Measurements from ENCODE around the gene ACAP1.
"Not testable (repeated sequence)": the region's sequence is repeated elsewhere in the genome, so short reads cannot be mapped to it uniquely, and the experiment has no call there.

Gene ACAP1

DNA sequence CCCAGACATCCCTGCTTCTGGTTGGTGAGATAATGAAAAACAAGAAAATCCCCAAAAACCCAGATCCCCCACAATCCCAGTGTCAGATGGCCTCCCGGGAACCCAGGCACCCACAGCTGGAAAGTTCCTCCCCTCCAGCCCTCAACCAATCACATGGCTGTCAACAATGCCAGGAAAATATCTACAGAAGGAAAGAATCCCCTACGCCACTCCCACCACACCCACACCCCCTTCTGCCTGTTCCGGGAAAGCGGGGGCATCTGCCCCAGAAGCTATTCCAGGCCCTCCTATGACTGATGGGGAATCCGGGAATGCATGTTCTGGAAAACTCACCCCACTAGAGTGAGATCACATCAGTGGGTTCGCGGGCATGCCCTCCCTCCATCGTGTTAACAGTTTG, 20.4 kb downstream of the ACAP1 start:
- DNase-seq, result no peak

DNA sequence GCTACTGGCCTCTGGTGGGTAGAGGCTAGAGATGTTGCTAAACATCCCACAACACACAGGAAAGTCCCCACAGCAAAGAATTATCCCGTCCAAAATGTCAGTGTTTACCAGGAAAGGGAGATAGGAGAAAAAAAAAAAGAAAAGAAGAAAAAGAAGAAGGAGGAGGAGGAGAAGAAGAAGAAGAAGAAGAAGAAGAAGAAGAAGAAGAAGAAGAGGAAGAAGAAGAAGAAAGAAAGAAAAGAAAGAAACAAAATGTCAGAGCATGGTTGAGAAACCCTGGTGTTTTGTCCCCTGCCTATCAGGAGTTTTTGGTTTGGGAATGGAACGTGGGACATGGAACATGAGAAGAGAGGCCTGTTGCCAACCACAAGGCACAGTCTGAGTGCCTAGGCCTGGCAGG, 21.1 kb downstream of the ACAP1 start:
- DNase-seq, result no peak

DNA sequence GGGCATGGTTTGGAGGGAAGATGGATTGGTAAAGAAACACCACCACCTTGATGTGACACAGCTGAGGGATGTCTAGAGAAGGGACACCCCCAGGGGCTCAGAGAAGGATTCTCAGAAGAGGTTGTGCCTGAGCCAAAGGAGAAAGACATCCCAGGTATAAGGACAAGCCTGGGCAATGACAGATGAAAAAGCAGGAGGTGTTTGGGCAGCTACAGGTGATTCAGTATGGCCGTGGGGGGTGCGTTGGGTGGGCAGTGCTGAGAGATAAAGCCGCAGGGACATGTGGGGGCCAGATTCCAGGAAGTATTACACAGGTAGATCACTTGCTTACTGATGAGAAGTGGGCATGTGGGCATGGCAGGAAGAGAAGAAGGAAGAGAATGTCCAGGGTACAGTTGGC, 25.6 kb downstream of the ACAP1 start:
- DNase-seq, result no peak

DNA sequence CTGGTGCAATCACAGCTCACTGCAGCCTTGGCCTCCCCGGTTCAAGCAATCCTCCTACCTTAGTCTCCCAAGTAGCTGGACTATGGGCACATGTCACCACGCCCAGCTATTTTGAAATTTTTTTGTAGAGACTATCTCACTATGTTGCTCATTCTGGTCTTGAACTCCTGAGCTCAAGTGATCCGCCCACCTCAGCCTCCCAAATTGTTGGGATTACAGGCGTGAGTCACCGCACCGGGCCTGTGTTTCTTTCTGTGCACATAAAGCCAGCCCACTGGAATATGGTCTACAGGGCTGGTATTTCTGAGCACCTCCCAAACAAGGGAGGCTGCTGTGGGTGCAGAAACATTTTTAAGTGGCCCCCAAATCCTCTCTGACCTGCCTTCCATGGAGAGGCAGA, 27.0 kb downstream of the ACAP1 start:
- no peak for DNase-seq

DNA sequence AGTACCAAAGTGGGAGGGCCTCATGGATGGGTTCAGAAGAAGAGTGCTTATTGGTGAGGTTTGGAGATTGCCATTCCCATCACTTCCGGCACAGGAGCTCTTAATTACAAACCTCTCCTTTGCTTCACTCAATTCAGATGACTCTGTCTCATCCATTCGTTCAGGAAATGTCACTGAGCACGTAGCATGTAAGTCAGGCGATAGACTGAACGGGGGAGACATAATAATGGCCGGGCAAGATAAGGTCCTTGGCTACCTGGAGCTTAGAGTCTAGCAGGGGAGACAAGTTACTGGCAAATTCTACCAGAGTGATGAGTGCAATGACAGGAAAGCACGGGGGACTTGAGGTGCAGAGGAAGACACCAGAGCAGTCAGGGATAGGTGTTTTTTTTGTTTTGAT, 29.6 kb downstream of the ACAP1 start:
- DNase-seq, result not testable (repeated sequence)

DNA sequence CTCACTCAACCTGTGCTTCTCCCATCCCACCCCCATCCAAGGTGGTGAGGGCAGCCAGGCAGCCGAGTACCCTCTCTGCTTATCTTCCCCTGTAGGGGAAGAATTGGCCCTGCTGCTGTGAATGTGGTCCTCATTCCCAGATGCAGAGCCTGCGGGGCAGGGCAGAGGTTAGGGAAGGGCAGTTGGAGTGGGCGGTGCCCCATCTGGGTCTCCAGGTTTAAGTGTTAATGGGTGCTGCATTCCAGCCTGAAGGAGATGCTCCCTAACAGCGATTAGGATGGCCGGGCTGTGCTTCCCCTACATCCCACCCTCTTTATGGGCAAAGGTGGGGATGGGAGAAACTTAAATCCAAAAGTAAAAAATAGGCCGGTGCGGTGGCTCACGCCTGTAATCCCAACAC, 30.8 kb downstream of the ACAP1 start:
- no peak for DNase-seq

DNA sequence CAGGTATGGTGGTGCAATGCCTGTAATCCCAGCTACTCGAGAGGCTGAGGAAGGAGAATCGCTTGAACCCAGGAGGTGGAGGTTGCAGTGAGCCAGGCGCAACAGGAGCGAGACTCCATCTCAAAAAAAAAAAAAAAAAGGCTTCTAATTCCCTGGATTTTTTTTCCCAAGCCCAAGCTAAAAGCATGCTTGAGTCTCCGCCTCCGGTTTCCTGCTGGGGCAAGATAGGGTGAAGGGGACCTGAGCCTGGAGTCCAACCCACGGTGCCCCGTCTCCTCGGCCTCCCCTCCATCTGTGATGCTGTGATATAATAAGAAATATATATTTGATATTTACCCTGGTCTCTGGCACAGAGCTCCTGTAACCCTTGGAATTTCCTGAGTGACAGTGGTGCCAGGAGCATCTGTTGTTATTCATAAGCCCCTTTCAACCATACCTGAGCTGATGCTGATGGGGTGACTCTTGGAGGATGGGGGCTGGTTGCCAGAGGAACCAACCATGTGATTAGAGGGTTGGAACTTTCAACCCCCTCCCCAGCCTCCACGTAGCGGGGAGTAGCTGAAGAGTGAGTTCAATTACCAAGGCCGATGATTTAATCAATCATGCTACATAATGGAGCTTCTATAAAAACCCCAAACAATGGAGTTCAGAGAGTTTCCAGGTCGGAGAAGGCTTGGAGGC, 31.7 kb downstream of the ACAP1 start:
- DNase-seq, result no peak

DNA sequence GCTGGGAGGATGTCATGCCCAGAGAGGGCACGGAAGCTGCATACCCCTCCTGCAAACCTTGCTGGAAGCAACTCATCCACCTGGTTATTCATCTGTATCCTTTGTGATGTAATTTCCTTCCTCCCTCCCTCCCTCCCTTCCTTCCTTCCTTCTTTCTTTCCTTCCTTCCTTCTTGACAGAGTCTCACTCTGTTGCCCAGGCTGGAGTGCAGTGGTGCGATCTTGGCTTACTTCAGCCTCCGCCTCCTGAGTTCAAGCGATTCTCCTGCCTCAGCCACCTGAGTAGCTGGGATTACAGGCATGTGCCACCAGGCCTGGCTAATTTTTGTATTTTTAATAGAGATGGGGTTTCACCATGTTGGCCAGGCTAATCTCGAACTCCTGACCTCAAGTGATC, 32.3 kb downstream of the ACAP1 start:
- not testable (repeated sequence) for DNase-seq

DNA sequence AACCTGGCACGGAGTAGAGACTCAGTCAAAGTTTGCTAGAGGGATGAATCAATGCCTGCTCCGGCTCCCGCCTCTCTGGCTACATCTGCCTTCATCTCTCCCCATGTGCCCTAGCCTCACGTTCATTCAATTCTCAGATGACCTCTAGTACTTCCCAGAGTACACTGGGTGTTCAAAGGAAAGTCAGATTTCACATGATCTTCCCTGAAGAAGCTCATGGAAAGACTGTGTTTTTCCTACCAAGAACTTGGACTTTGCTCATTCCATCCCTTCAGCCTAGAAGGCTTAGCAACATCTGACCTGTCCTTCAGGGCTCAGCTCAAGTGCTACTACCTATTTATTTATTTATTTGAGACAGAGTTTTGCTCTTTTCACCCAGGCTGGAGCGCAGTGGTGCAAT, 33.5 kb downstream of the ACAP1 start:
- DNase-seq, result no peak

DNA sequence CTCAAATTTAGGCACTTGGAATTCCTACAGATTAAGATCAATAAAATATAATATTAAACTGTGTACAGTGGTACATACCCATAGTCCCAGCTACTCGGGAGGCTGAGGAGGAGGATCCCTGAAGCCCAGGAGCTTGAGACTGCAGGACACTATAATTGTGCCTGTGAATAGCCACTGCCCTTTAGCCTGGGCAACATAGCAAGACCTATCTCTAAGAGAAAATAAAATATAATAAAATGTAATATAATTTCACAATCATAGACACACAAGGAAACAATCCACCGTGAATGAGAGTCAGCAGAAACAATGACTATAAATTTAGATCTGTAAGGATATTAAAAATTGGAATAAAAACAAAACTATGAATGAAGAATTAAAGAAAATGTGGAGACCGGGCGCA, 34.5 kb downstream of the ACAP1 start:
- no peak for DNase-seq

DNA sequence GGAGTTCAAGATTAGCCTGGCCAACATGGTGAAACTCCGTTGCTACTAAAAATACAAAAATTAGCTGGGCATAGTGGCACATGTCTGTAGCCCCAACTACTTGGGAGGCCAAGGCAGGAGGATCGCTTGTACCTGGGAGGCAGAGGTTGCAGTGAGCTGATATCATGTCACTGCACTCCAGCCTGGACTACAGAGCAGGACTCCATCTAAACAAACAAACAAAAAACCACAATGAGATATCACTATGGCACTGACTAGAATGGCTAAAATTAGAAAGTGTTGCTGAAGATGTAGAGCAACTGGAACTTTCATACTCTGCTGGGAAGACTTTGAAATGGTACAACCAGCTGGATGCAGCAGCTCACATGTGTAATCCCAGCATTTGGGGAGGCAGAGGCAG, 38.0 kb downstream of the ACAP1 start:
- no peak for DNase-seq

DNA sequence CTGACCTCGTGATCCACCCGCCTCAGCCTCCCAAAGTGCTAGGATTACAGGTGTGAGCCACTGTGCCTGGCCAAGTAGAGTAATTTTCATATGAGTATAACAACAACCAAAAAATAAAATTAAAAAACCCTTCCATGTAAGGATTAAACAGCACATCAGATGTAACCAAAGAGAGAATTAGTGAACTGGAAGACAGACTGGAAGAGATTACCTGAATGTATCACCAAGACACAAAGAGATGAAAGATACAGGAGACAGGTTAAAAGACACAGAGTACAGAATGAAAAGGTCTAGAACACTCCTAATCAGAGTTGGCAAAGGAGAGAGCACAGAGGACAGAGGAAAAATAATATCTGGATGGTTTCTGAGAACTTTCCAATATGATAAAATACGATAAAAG, 42.8 kb downstream of the ACAP1 start:
- no peak for DNase-seq

DNA sequence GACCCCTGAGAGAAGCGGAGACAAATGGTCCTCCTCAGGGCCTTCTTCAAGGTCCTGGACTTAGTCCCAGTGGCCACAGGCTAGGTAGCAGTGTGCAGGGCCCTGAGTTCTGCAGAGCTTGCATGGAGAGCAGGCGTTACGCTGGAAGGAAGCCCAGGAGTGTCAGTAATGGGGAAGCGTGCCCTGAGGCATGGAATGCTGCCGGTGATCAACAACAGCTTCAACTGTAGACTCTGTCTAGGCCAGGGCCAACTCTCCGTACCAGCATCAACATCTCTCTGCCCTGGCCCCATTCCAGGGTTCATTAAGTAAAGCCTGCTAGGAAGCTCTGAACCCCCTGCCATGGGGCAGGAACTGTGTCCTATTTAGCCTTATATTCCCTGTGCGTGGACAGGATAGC, 44.0 kb downstream of the ACAP1 start:
- no peak for DNase-seq

DNA sequence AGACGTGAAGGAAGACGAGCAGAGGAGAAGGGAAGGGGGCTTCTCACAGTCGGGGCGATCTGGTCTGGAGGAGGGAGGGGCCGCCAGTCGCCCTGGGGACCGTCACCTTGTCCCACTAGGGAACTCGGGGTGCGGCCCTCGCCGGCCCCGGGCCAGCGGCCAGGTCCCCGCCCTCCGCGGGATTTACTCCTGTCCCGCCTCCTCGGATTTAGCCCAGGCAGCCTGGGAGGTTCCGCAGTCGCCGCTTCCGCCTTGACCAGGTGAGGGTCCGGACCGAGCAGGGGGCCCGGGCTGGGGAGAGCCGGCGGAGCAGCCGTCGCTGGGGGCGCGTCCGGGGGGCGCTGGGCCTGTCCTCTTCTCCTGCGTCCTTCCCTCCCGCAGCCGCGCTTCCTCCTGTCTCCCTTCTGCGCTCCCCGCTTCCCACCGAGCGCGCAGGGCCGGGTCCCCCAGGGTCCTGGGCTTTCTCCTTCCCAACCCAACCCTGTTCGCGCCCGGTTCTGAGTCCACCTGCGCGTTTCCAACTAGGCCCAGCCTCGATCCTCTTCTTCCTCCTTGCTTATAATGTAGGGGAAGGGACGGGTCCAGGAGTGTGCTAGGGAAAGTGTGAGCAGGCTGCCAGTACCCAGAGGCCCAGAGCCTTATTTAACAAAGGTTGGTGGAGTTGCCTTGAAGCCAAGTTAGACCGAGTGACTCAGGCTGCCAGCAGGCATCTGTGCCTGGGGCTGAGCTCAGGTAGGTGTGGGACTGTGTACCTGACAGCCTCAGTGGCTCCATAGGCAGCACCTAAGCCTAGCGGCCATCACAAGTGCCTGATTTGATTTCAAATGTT, 44.7 kb downstream of the ACAP1 start, which contains the start of gene TNK1:
TSS of gene TNK1 (plus strand) at position 235 of the 829 bp plus-strand sequence. CDS start 1,838 bp downstream, outside the sequence.
- no peak for DNase-seq

DNA sequence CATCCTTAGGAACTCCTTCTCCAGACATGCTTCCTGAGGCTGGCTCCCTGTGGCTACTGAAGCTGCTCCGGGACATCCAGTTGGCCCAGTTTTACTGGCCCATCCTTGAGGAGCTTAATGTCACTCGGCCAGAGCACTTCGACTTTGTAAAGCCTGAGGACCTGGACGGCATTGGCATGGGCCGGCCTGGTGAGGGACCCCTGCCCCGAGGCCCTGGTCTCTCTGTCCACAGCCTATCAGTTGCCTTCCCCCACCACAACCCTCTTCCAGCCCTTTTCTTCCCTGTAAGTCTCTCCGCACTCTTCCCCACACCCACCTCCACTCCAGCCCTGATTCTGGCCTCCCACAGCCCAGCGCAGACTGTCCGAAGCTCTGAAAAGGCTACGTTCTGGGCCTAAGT, 46.6 kb downstream of the ACAP1 start:
- DNase-seq, result no peak

DNA sequence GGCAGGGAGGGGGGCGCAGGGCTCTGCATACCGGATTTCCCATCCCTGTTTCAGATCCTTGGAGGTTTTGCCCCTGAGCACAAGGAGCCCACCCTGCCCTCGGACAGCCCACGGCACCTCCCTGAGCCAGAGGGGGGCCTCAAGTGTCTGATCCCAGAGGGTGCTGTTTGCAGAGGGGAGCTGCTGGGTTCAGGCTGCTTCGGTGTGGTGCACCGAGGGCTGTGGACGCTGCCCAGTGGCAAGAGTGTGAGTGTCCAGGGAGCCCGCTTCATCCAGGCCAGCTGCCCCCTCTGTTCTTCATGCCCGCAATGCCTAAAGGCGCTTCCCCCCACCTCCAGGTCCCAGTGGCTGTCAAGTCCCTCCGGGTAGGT, 47.0 kb downstream of the ACAP1 start:
- no peak for DNase-seq

DNA sequence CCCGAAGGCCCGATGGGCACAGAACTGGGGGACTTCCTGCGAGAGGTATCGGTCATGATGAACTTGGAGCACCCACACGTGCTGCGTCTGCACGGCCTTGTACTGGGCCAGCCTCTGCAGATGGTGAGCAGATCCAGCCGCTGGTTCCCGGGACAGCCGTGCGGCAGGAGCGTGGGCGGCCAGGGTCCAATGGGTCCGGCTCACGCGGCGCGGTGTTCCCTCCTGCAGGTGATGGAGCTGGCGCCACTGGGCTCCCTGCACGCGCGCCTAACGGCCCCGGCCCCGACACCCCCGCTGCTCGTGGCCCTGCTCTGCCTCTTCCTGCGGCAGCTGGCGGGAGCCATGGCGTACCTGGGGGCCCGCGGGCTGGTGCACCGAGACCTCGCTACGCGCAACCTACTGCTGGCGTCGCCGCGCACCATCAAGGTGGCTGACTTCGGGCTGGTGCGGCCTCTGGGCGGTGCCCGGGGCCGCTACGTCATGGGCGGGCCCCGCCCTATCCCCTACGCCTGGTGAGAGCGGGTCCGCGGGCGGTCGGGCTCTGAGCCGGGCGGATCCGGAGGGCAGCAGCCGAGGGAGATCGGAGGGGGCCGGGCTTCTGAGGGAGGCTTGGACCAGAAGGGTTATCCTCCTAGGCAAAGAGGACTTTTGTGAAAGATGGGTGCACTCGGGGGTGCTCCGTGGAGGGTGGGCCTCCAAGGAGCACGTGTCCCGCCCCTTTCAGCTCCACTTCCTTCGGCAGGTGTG, 47.6 kb downstream of the ACAP1 start:
- DNase-seq, result peak; percentile 62 to 82 (median 76)

DNA sequence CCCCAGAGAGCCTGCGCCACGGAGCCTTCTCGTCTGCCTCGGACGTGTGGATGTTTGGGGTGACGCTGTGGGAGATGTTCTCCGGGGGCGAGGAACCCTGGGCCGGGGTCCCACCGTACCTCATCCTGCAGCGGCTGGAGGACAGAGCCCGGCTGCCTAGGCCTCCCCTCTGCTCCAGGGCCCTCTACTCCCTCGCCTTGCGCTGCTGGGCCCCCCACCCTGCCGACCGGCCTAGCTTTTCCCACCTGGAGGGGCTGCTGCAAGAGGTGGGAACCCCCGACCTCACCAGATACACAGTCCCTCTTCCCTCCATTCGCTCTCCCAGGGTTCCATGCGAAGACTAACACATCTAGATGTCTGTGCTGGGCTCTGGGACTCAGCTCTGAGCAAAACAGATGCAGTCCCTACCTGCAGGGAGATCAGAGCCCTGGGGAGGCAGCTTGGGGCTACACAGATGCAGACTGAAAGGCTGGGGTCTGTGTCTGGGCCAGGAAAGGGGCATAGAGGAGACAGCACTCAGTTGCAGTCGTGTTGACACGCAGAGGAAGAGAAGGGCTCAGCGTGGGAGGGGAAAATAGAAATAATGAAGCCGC, 48.3 kb downstream of the ACAP1 start:
- no peak for DNase-seq

DNA sequence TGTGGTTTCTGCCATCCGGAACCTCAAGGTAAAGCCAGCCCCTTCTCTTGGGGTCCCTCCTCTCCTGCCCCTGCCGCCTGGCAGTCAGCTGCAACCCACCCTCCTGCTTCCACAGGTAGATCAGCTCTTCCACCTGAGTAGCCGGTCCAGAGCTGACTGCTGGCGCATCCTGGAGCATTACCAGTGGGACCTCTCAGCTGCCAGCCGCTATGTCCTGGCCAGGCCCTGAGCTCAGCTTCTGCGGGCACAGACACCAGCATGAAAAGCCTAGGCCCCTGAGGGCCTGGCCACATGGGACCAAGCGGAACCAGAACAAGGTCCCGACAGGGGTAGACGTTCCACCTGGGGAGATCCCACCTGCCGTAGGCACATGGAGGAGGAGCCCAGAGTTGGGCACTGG, 52.5 kb downstream of the ACAP1 start:
- no peak for DNase-seq

DNA sequence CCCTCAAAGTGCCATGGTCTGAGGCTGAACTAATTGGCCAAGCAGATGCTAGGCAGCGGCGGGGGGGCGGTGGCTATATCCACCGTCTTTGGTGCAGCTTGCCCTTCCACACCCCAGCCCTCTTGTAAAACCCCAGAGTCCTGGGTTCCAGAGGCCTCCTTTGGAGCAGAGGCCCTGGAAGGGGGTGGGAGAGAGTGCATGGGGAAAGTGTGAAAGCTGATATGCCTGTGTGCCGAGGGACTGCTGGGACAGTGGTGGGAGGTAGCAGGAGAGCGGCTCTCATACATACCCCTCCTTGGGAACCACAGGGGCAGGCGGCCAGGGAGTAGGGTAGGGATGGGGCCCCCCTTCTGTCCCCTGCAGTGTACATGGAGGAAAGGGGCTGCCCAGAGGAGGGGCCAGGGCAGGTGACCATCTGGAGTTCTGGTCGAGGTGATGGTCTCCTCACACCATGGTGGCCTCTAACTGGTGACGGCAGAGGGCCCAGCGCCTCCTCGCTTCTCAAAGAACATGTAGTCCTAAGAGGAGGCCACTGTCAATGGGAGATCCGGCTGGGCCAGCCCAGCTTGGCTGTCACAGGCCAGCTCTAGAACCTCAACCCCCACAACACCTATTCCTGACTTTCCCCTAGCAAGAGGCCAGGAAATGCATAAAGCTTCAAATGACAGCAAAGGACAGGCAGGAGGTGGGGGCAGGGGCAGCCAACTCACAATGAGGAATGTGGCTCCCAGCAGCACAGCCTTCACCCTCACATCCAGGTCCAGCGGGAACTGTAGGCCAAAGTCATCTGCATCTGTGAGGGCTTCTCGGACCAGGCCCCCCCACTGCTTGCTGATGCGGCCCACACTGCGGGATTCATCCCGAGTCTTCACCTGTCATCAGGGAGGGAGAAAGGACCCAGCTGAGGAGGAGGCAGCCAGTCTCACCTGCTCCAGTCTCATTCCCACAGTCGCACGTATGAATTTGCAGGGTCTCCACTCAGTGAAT, 53.9 kb downstream of the ACAP1 start:
- no peak for DNase-seq

DNA sequence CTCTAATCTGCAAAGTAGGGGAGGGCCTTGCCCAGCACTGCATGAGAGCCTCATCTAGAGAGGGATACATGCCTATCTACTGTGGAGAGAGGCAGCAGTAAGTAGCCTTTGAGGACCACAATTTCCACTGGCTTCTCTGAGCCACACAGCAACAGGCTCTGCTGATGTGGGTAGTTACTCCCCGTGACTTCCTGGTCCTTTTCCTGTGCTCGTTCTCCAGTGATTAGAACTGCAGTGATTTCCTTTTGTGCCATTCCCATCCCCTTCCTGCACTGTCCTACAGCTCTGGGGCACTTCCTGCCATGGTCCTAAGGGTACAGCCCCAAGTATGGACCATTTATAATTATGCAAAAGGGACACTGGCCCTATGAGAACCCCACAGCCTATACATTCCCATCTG, 55.0 kb downstream of the ACAP1 start:
- no peak for DNase-seq
